GM23248 (cell line): Measurements from ENCODE around the gene CRY1. TPM values are rescaled to one million over a fixed set of nuclear protein-coding genes. Genes with fewer than 3 reads are reported as not detected.
A peak's percentile ranks its signal among the peaks of the same experiment; 100 is the strongest.

Experiments used
- DNase-seq: peaks from one replicate; pipeline ENCODE4 v3.0.0-alpha.2; 2015
- H2AFZ ChIP-seq: fragments of 200-600 bp; sonication (generic); 2 replicates; pipeline ENCODE4 v1.6.1; 2016; ENCODE audit warnings: antibody characterized with exemption
- H3F3A ChIP-seq: fragments of 200-600 bp; sonication (generic); 2 replicates; pipeline ENCODE4 v1.6.1; 2016; ENCODE audit warnings: mild to moderate bottlenecking, antibody characterized with exemption, mixed run types; ENCODE audit not compliant: insufficient read depth
- H3K27ac ChIP-seq: fragments of 200-600 bp; sonication (generic); 2 replicates; pipeline ENCODE4 v1.5.1; 2016; ENCODE audit warnings: mild to moderate bottlenecking
- H3K27me3 ChIP-seq: fragments of 200-600 bp; sonication (generic); replicated peaks from 2 replicates; pipeline ENCODE4 v1.6.1; 2016; ENCODE audit warnings: mild to moderate bottlenecking; ENCODE audit not compliant: insufficient read depth
- H3K36me3 ChIP-seq: fragments of 200-600 bp; sonication (generic); 2 replicates; pipeline ENCODE4 v1.6.1; 2016; ENCODE audit warnings: low read depth, mild to moderate bottlenecking
- H3K4me1 ChIP-seq: fragments of 200-600 bp; sonication (generic); 2 replicates; pipeline ENCODE4 v1.6.1; 2016; ENCODE audit warnings: mild to moderate bottlenecking; ENCODE audit not compliant: insufficient read depth
- H3K4me2 ChIP-seq: fragments of 200-600 bp; sonication (generic); one replicate; pipeline ENCODE4 v1.6.1; 2016; ENCODE audit warnings: mild to moderate bottlenecking; ENCODE audit not compliant: unreplicated experiment
- H3K4me3 ChIP-seq: fragments of 200-600 bp; sonication (generic); 2 replicates; pipeline ENCODE4 v1.5.1; 2016; ENCODE audit warnings: mild to moderate bottlenecking
- H3K79me2 ChIP-seq: fragments of 200-600 bp; sonication (generic); 2 replicates; pipeline ENCODE4 v1.6.1; 2016; ENCODE audit warnings: mild to moderate bottlenecking; ENCODE audit not compliant: insufficient read depth
- H3K9ac ChIP-seq: fragments of 200-600 bp; sonication (generic); 2 replicates; pipeline ENCODE4 v1.6.1; 2016; ENCODE audit warnings: mild to moderate bottlenecking
- H3K9me2 ChIP-seq: fragments of 200-600 bp; sonication (generic); 2 replicates; pipeline ENCODE4 v1.6.1; 2016; ENCODE audit warnings: mixed run types, mild to moderate bottlenecking, moderate library complexity; ENCODE audit not compliant: insufficient read depth
- H3K9me3 ChIP-seq: fragments of 200-600 bp; sonication (generic); one replicate; pipeline ENCODE4 v1.6.1; 2017; ENCODE audit warnings: low read depth
- H4K20me1 ChIP-seq: fragments of 200-600 bp; sonication (generic); 2 replicates; pipeline ENCODE4 v1.6.0; 2016; ENCODE audit not compliant: insufficient read depth
- EZH2 ChIP-seq: fragments of 200-600 bp; sonication (generic); IDR thresholded peaks from 2 replicates; pipeline ENCODE4 v1.6.1; 2018; ENCODE audit warnings: antibody characterized with exemption, mild to moderate bottlenecking; ENCODE audit not compliant: insufficient read depth, poor library complexity, severe bottlenecking
- EZH2phosphoT487 ChIP-seq: fragments of 200-600 bp; sonication (generic); IDR thresholded peaks from 2 replicates; pipeline ENCODE4 v1.6.1; 2018; ENCODE audit warnings: antibody characterized with exemption, moderate library complexity, mild to moderate bottlenecking, low read depth; ENCODE audit not compliant: insufficient read depth
- WGBS, 2 experiments: methylation state at CpG; one replicate each; pipeline ENCODE4 v1.1.6; 2015 to 2017; ENCODE audit warnings: low lambda C conversion rate in 2 of 2, low coverage in 1 of 2; ENCODE audit errors: missing lambda C conversion rate in 2 of 2; 5-methylcytosine and 5-hydroxymethylcytosine counted together
- in situ Hi-C: fragments of 300-500 bp; cut with MboI; formaldehyde crosslinking; loops from 2 replicates; pipeline ENCODE4 v1.15.0; 2020
- polyA plus RNA-seq: library from polyadenylated mRNA; unstranded; fragments of >200 nt; fragmentation: Nextera tagmentation; extraction: Ambion mirVana; gene quantifications from 2 replicates; pipeline ENCODE4 v1.2.1, GENCODE V29; 2016
- total RNA-seq: library from RNA; depleted of rRNA; stranded (reverse); fragments of >200 nt; shearing (Covaris generic); gene quantifications from 2 replicates; pipeline ENCODE4 v1.2.3, GENCODE V29; 2014

CRY1 gene
- total and polyA plus RNA-seq, 2 experiments from 2014 or later: 13.6 to 14.8 TPM

DNA sequence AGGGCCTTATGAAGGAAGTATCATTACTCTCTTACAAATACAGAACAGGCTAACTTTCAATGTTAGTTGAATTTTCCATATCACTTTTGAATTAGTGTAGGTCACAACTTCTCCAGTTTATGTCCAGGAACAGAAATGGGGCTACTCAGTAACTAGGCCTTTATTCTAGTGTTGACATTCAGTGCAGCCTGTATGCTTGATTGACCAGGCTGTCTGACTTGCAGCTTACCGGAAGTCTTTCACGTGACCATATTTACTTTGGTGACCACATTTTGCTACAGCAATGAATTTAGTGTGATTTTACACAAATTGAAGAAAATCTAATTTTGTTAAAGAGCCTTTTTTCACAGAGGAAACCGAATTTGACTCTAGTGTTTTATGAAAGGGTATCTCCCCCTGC is 118.8 kb downstream of the CRY1 start:
- no peak for DNase-seq
- no peak overlapping the region for H3K9ac ChIP-seq
- H4K20me1 ChIP-seq: peaks cover 20% of the 10 kb centered on the region
- no peak overlapping the region for H3K4me3 ChIP-seq
- peaks cover 75% of the 10 kb centered on the region; the same call in 1 of the 2 replicates for H3F3A ChIP-seq
- peaks cover 71% of the 10 kb centered on the region for H3K36me3 ChIP-seq
- in situ Hi-C loops: no loop called here
- no peak overlapping the region for H3K4me2 ChIP-seq
- TF ChIP-seq EZH2phosphoT487 (no peak), EZH2 (no peak)
- no peak overlapping the region for H2AFZ ChIP-seq
- no peaks in the 10 kb centered on the region for H3K27me3 ChIP-seq
- no peaks in the 10 kb centered on the region for H3K9me3 ChIP-seq
- H3K27ac ChIP-seq: no peak overlapping the region
- H3K4me1 ChIP-seq: peaks cover 45% of the 10 kb centered on the region
- WGBS, 2 experiments: 98 to 99% methylated on average over 3 of the region's 3 CpGs
- no peaks in the 10 kb centered on the region for H3K9me2 ChIP-seq
- peaks cover 67% of the 10 kb centered on the region for H3K79me2 ChIP-seq

DNA sequence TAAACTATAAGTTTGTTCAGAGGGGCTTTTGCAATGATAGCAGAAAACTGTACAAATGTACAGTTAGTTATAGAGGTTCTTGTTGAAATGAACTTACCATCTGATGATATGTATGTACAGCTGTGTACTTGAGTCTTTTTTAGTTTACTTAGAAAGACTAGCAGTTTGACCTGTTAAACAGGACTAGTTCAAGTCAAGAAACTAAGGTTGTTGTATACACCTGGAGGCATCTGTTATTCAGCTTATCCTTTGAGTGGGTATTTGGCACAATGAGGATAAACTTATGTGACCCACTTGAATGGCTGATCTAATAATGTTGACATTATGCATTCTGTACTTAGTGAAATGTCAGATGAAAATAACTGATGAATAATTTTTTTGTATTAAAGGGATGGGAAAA is 119.8 kb downstream of the CRY1 start:
- H3K36me3 ChIP-seq: peaks cover 70% of the 10 kb centered on the region
- no peaks in the 10 kb centered on the region for H3K27me3 ChIP-seq
- H3K4me3 ChIP-seq: no peak overlapping the region
- no peak overlapping the region for H3K4me2 ChIP-seq
- no peak overlapping the region for H2AFZ ChIP-seq
- peaks cover 20% of the 10 kb centered on the region for H4K20me1 ChIP-seq
- in situ Hi-C loops: no loop called here
- no peak overlapping the region for H3K9ac ChIP-seq
- DNase-seq: no peak
- H3K79me2 ChIP-seq: peaks cover 77% of the 10 kb centered on the region
- H3F3A ChIP-seq: peaks cover 67% of the 10 kb centered on the region; the same call in 1 of the 2 replicates
- no peak for TF ChIP-seq EZH2phosphoT487
- no peak for TF ChIP-seq EZH2
- peaks cover 44% of the 10 kb centered on the region for H3K4me1 ChIP-seq
- no peak overlapping the region for H3K27ac ChIP-seq
- H3K9me3 ChIP-seq: no peaks in the 10 kb centered on the region
- H3K9me2 ChIP-seq: no peaks in the 10 kb centered on the region

DNA sequence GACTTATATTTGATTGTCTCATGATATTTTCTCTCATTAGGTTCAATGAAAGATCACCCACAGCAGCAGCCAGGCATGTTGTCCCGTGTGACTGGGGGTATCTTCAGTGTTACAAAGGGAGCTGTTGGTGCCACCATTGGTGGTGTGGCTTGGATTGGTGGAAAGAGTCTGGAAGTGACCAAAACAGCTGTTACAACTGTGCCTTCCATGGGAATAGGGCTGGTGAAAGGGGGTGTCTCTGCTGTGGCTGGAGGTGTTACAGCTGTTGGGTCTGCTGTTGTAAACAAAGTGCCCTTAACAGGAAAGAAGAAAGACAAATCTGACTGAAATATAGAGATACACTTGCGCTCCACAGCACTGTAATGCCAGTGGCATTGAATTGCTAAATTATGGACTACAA is 122.3 kb downstream of the CRY1 start:
- Histone ChIP-seq H3K27ac (no peak overlapping the region), H3K27me3 (no peaks in the 10 kb centered on the region), H3K4me2 (no peak overlapping the region), H3K9me2 (no peaks in the 10 kb centered on the region), H3K79me2 (peaks cover 100% of the 10 kb centered on the region), H3K4me3 (no peak overlapping the region), H3K36me3 (peaks cover 89% of the 10 kb centered on the region), H3K4me1 (peaks cover 26% of the 10 kb centered on the region), H4K20me1 (peaks cover 36% of the 10 kb centered on the region), H3K9ac (no peak overlapping the region), H3F3A (peaks cover 50% of the 10 kb centered on the region; the same call in 1 of the 2 replicates), H3K9me3 (no peaks in the 10 kb centered on the region), H2AFZ (no peak overlapping the region)
- DNase-seq: no peak
- 98 to 100% methylated on average over 2 of the region's 2 CpGs for WGBS, 2 experiments
- in situ Hi-C loops: no loop called here
- TF ChIP-seq EZH2 (no peak), EZH2phosphoT487 (no peak)

DNA sequence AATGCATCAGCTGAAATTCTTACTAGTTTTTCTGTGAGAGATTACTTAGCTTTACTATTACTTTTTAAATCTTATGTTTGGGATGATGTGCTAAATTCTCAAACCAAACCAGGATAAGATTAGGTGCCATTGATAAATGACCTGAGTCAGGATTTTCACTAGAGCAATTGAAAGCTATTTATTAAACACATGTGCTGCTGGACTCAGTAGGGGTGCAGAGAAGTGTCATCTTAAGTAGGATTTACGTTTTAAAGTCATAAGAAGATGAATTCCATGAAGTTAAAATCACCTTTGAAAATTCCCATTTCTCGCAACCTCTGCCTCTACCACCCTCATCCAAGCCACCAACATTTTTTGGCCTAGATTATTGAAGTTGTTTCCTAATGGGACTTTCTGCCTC is 128.8 kb downstream of the CRY1 start:
- WGBS, 2 experiments: 57 to 59% methylated on average over 2 of the region's 2 CpGs
- no peak overlapping the region for H3K4me3 ChIP-seq
- DNase-seq: no peak
- H4K20me1 ChIP-seq: peaks cover 55% of the 10 kb centered on the region; the same call in 1 of the 2 replicates
- H3K9me2 ChIP-seq: no peaks in the 10 kb centered on the region
- no peak overlapping the region for H3K27ac ChIP-seq
- H2AFZ ChIP-seq: no peak overlapping the region
- peaks cover 100% of the 10 kb centered on the region for H3K79me2 ChIP-seq
- H3K9ac ChIP-seq: no peak overlapping the region
- no peak overlapping the region for H3K4me2 ChIP-seq
- peaks cover 48% of the 10 kb centered on the region for H3K36me3 ChIP-seq
- peaks cover 7% of the 10 kb centered on the region; the same call in 1 of the 2 replicates for H3F3A ChIP-seq
- no peak for TF ChIP-seq EZH2phosphoT487
- no peak for TF ChIP-seq EZH2
- no peaks in the 10 kb centered on the region for H3K9me3 ChIP-seq
- peaks cover 46% of the 10 kb centered on the region for H3K4me1 ChIP-seq
- no peaks in the 10 kb centered on the region for H3K27me3 ChIP-seq
- in situ Hi-C loops: no loop called here

DNA sequence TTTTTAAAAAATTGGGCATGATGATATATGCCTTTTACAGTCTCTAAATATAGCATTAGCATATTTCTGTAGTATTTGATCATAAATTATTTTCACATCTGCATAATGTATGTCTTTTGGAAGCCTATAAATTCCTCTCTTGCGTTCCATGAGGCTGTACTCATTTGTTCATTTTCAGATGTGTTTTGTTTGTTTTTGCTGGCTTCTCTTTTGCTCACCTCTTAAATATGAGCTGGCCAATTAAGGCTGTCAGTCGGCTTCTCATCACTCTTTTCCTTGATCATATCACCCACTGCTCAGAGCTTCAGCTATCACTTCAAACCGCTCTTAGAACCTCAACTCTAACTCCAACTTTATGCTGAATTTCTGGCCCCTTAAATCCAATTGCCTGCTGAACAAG is 131.1 kb downstream of the CRY1 start:
- no peak overlapping the region for H3K9ac ChIP-seq
- TF ChIP-seq EZH2phosphoT487 (no peak), EZH2 (no peak)
- no peaks in the 10 kb centered on the region for H3K9me3 ChIP-seq
- H3K27ac ChIP-seq: no peak overlapping the region
- peak overlapping the region; percentile 20 for H3K4me3 ChIP-seq
- H3K9me2 ChIP-seq: no peaks in the 10 kb centered on the region
- H3K79me2 ChIP-seq: peaks cover 100% of the 10 kb centered on the region
- no peak for DNase-seq
- in situ Hi-C loops: no loop called here
- peaks cover 31% of the 10 kb centered on the region for H3K36me3 ChIP-seq
- H4K20me1 ChIP-seq: peaks cover 56% of the 10 kb centered on the region; the same call in 1 of the 2 replicates
- WGBS, 2 experiments: 36 to 39% methylated on average over 2 to 3 of the region's 3 CpGs
- peaks cover 56% of the 10 kb centered on the region for H3K4me1 ChIP-seq
- H3K4me2 ChIP-seq: peak overlapping the region; percentile 34
- peaks cover 19% of the 10 kb centered on the region for H3F3A ChIP-seq
- no peak overlapping the region for H2AFZ ChIP-seq
- no peaks in the 10 kb centered on the region for H3K27me3 ChIP-seq
